Posterior cingulate gyrus (tissue), 11 donors: ENCODE data around the gene NSMF.
A peak's percentile ranks its signal among the peaks of the same experiment; 100 is the strongest.
"Not testable (repeated sequence)": the region's sequence is repeated elsewhere in the genome, so short reads cannot be mapped to it uniquely, and the experiment has no call there.

Source experiments
- DNase-seq, 10 donors: peaks; one replicate each; pipeline versions ENCODE4 v3.0.0 to v3.0.0-alpha.2; 2020 to 2021; ENCODE audit warnings: mixed read lengths in 3 of 10
- intact Hi-C: fragments of 100-400 bp; cut with DNase I; formaldehyde crosslinking; loops from one replicate; pipeline ENCODE4 v1.15.1; 2023

The NSMF gene

GRCh38 chr9:137422604-137423513, 36.3 kb downstream of the NSMF start, which contains the start of the genes EXD3 and NOXA1:
TSS of gene EXD3 (minus strand) at chr9:137423162. CDS start at chr9:137395357, 27,805 bp downstream.
TSS of gene NOXA1 (plus strand) at chr9:137423393. CDS start at chr9:137423530, 137 bp downstream.
- intact Hi-C loops: loop anchor here (10.0 kb wide), 1 partner anchor 102 kb away; no protein-coding TSS in a partner anchor
- DNase-seq: peak; percentile 85 to 98 (median 89)

GRCh38 chr9:137421838-137422603, 37.1 kb downstream of the NSMF start:
- peak in 2 of 10 donors; percentile 4 to 59 for DNase-seq
- intact Hi-C loops: loop anchor here (10.0 kb wide), 1 partner anchor 103 kb away; no protein-coding TSS in a partner anchor

GRCh38 chr9:137417161-137418021, 41.7 kb downstream of the NSMF start:
- DNase-seq: peak in 5 of 10 donors; percentile 17 to 84 (median 71)
- intact Hi-C loops: no loop called here

- intact Hi-C loops: no loop called here
- peak in 3 of 10 donors; percentile 59 to 83 (median 73) for DNase-seq
Observed at GRCh38 chr9:137416563-137417151, 42.5 kb downstream of the NSMF start.

- DNase-seq: peak in 3 of 10 donors; percentile 65 to 80 (median 71)
- intact Hi-C loops: no loop called here
Observed at GRCh38 chr9:137416006-137416562, 43.0 kb downstream of the NSMF start.

GRCh38 chr9:137415451-137415850, 43.7 kb downstream of the NSMF start:
- DNase-seq: peak in 3 of 10 donors; percentile 16 to 62 (median 16)
- intact Hi-C loops: no loop called here

GRCh38 chr9:137412431-137412830, 46.7 kb downstream of the NSMF start:
- peak in 2 of 10 donors; percentile 74 to 76 for DNase-seq
- intact Hi-C loops: no loop called here

- intact Hi-C loops: no loop called here
- peak in 2 of 10 donors; percentile 75 to 84 for DNase-seq
Observed at GRCh38 chr9:137411645-137412380, 47.3 kb downstream of the NSMF start.

- intact Hi-C loops: no loop called here
- no peak for DNase-seq
Observed at GRCh38 chr9:137411260-137411644, 47.9 kb downstream of the NSMF start.

- intact Hi-C loops: no loop called here
- DNase-seq: peak in 2 of 10 donors; percentile 74 to 81
Observed at GRCh38 chr9:137410891-137411249, 48.3 kb downstream of the NSMF start.

GRCh38 chr9:137410236-137410890, 48.8 kb downstream of the NSMF start:
- DNase-seq: peak in 1 of 10 donors; percentile 61
- intact Hi-C loops: not testable (repeated sequence)

- intact Hi-C loops: no loop called here
- peak in 5 of 10 donors; percentile 31 to 88 (median 54) for DNase-seq
Observed at GRCh38 chr9:137409515-137409914, 49.6 kb downstream of the NSMF start.

GRCh38 chr9:137408651-137409405, 50.3 kb downstream of the NSMF start:
- intact Hi-C loops: no loop called here
- peak in 1 of 10 donors; percentile 70 for DNase-seq

- peak in 5 of 10 donors; percentile 37 to 84 (median 54) for DNase-seq
- intact Hi-C loops: loop anchor here (2.0 kb wide), 1 partner anchor 113 kb away; no protein-coding TSS in a partner anchor
Observed at GRCh38 chr9:137407590-137408300, 51.4 kb downstream of the NSMF start.

- intact Hi-C loops: loop anchor here (2.0 kb wide), 1 partner anchor 112 kb away; no protein-coding TSS in a partner anchor
- DNase-seq: peak in 9 of 10 donors; percentile 58 to 96 (median 71)
Observed at GRCh38 chr9:137406876-137407589, 52.1 kb downstream of the NSMF start.
